Adrenal gland (tissue), 5 donors: ENCODE results near the gene COL25A1.

Experiments
- CTCF ChIP-seq, 6 experiments: fragments of 450-650 bp in 4 of 6; fragments of 200-600 bp in 2 of 6; sonication (generic) in 1 of 6; IDR thresholded peaks; 1 replicate in 5 of 6; 2 replicates in 1 of 6; pipeline versions ENCODE4 v1.5.1 to v1.8.0; 2016 to 2021; ENCODE audit warnings: antibody characterized with exemption in 6 of 6, mild to moderate bottlenecking in 2 of 6, moderate library complexity in 1 of 6
- POLR2A ChIP-seq, 2 donors: fragments of 450-650 bp; IDR thresholded peaks; one replicate each; pipeline ENCODE4 v1.6.1; 2017; ENCODE audit warnings: antibody characterized with exemption in 2 of 2, mild to moderate bottlenecking in 2 of 2, moderate library complexity in 1 of 2
- donor health status: DM: no; HTN: no; CAD: no.

GRCh38 chr4:109186458-109186945, 116.0 kb downstream of the COL25A1 start:
- TF ChIP-seq CTCF (IDR thresholded peaks at IDR 0.05) = no peak
- TF ChIP-seq POLR2A (IDR thresholded peaks at IDR 0.05) = no peak
